Measurements from ENCODE around the gene DGUOK.
"Not testable (repeated sequence)": the region's sequence is repeated elsewhere in the genome, so short reads cannot be mapped to it uniquely, and the experiment has no call there.

DGUOK gene

DNA sequence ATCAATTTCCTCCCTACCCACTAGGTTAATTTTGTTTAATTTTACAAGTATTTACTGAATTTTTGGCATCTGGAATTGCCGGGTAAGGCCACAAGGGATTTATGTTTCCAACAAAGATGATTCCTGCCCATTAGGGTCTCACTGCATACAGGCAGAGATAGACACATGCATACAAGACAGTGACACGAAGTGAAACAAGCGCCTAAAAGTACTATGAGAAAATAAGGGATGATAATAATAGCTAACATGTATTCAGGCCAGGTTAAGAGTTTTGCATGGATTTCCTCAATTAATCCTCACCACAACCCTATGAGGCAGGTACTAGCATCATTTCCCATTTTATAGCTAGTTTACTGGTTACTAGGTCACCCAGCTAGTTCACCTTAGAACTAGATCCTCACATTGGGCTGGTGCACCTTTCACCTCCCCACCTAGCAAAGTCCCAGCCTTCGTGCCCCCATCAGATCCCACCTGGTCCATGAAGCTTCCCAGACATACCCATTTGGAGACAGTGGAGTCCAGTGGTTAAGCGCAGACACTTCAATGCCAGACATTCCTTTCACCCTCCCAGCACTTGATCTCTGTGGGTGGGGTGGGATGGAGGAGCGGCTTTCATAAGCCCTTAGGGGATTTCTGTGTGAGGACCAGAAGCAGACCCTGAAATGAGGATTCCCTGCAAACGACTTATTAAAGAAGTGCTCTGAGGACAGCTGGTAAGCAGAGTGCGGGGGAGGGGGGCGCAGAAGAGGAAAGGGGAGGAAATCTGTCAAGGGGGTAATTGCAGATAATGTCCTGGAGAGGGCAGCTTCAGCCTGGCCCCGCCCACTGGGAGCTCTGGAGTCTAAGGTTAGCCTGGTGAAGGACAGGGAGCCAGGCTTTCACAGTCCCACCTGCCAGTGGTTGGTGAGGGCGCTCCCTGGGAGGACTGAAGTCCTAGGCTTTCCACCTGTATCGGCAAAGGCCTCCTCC, 5.8 kb upstream of the DGUOK start:
- no peak for DNase-seq (ENCODE audit: low spot score)

DNA sequence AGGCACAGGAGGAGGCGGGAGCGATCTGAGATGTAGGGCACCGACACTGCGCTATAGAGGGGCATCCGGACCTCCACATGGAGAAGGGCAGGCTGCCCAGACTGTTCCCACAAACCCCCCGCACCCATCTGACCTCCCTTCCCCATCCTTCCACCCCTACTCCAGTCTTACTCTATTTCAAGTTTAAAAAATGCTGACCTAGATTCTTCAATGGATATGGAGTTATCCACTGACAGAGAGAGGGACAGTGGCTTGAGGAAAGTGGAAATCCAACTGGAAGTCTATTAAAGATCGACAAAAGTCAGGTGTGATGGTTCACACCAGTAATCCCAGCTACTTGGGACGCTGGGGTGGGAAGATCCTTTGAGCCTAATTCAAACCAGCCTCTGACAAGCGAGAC, 5.1 kb upstream of the DGUOK start:
- DNase-seq (ENCODE audit: low spot score): no peak

DNA sequence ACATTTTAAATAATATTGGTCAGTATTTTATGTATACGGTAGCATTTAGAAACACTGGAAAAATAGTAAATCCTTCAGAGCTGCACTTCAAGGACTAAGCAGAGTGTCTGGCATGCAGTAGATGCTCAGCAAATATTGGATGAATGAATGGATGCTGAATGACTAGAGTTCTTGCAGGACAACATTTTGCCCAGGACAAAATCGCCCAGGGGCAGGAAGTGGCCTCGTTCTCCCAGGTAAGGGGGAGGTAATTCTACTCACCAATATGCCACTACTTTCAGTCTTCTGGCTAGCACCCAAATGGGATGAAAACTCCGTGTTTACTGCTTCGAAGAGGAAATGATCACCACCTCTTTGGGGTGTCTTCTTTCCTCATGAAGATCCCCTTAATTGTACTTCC, 4.0 kb upstream of the DGUOK start:
- DNase-seq (ENCODE audit: low spot score): no peak

DNA sequence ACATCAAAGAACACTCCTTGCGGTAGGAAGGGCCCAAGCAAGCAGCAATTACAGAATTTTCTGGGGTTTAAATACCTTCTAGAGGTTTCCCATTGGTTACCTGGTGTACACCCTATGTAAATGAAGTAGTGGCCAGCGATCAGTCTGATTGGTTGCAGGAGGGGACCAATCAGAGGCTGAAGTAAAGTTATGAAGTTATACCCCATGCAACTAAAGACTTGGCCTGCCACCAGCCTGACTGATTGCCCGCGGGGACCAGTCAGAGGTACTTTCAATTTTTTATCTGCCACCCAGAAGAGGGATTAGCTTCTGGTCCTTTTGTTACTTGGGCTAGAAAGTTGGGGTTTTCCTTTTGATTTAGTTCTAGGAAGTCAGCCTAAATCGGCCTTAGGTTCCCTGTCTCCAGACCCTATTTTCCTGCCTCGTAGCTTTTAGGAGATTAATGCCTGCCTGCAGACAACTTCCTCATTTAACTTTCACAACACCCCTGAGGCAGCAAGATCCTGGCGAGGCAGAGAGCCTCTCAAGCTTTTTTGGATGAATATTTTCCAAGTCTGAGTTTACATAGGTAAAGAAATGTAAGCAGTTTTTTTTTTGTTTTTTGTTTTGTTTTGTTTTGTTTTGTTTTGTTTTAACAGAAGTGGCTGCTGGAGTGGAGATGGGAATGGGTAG, 1.5 kb upstream of the DGUOK start:
- no peak for DNase-seq (ENCODE audit: low spot score)

DNA sequence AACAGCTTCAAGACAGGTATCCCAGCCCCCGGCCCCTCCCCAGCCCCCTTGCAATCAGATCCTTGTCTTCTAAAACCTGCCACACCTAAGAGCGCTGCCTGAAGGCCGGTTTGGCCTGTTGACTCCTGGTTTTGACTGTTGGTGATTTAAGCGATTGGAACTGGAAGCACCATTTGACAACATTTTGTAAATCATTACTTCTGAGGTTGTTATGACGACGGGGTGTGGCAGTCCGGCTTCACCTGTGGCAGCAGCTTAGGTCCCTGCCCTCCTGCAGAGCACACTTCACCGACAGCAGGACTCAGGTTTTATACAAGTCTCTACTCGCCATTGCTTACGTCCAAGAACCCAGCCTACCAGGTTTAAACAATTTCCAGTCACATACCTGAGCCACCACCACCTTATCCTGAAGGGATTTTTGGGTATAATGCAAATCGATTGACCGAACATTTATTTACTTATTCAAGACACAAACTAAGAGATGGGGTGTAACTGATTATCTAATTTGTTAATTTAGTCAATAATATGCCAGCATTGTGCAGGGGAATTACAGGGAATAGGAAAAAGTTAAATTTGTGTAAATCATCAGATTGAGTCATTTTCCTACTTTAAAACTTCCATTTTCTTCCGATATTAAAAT, 707 bp upstream of the DGUOK start:
- no peak for DNase-seq (ENCODE audit: low spot score)

DNA sequence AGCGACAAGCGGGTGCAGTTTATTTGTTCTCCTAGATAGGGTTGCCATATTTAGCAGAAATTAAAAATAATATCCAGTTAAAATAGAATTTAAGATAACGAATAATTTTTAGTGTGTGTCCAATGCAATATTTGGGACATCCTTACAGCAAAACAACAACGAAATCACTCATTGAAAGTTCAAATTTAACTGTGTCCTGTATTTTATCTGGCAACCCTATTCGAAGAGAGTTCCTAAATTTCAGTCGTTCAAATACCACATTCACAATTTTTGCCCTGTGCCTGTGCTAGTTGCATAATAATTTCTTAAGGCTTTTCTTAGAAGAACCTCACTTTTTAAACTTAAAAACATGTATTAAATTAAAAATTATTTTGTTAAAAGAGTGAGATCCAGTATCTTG, 664 bp downstream of the DGUOK start:
- no peak for DNase-seq (ENCODE audit: low spot score)

DNA sequence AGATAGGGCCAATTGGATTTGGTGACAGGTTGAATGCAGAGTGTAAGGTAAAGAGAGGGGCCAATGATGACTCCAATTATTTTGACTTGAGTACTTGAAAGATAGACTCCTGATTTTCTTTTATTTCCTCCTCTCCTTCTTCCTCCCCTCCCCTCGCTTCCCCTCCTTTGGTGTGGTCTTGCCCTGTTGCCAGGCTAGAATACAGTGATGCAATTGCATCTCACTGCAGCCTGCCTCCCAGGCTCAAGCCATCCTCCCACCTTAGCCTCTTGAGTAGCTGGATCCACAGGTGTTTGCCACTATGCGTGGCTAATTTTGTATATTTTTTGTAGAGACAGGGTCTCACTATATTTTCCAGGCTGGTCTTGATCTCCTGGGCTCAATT, 2.3 kb downstream of the DGUOK start:
- DNase-seq (ENCODE audit: low spot score): no peak

DNA sequence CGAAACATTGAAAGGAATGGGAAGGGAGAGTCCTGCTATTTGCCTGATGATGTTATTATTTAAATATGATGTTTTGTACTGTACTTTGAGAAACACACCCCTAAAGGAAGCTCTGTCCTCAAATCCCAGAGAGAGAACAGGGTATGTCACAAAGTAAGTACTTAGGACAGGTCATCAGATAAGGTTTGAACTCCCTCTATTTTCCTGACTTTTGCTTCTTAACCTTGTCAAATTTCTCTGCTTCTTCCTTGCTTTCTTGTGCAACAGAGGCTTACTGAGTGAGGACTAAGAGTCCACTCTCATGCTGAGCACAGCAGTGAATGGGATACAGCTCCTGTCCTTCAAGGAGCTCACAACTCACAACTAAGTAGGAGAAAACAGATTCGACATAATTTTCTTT, 3.7 kb downstream of the DGUOK start:
- no peak for DNase-seq (ENCODE audit: low spot score)

DNA sequence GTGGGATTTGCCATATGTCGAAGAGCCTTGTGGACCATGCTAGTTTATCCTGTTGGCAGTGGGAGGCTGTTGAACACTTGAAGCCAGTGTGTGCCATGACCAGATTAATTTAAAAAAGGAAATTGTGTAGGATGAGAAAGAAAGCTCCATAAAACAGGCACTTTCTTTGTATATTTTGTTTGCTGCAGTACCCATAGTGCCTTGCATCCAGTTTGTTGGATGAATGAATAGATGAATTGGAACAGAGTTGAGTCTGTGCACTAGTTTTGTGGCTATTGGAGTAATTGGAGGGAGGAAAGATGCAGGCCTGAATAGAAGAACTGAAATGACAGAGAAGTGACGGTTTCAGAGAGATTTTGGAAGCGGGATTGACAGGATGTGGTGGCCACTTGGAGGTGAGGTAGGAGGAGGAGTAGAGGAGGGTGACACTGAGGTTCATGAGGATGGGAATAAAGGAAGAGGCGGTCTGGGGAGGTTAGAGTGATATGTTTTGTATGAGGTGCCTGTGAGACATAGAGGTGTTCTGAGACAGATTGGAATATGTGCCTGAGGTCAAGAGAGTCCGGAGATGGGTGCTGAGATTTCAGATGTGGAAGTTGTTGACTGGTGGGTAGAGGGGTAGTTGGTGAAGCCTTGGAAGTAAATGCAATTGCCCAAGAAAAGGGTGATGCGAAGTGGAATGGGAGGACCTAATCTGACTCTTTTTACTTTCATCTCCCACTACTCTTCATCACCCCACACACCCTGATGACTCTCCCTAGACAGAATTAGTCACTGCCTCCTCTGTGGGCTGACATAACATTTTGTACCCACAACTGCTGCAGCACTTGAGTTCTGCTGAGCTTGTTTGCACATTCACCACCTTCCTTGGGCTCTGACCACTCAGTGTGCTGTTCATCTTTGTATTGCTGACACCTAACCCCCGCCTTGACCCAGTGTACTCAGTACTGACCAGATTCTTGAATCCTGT, 5.1 kb downstream of the DGUOK start:
- DNase-seq (ENCODE audit: low spot score): peak; percentile 60

DNA sequence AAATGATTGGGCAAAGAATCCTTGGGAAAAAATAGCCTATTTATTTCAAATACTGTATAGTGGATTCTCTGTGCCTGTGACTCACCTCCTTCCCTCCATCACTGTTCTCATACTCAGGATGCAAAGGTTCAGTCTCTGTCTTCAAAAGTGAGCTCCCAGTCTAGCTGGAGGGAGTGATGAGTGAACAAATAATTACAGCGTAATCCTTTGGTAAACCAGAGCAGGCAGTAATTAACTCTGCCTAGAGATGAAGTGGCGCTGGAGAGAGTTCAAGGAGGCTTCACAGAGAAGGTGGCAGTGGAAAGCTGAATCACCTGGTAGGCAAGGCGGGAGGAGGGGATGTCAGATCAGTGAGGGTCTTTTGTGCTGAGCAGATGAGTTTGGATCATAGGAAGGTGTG, 6.5 kb downstream of the DGUOK start:
- DNase-seq (ENCODE audit: low spot score): no peak

DNA sequence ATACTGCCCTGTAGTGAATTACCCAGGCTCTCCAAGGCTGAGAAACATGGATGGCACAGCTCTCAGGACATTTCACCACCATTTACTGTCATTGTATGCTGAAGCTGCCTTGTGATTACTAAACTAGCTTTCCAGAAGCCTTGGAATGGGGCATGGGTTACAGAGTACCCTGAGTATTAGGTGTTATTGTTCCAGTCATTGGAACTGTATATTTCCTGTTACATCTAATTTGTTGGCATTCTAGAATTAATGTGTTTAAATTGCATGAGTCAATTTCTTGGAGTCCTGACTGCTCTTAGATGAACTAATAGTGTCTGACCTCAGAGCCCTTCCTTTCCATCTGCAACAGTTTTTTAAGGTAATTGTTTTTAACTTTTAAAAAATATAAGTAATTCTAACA, 9.0 kb downstream of the DGUOK start:
- DNase-seq (ENCODE audit: low spot score): no peak

DNA sequence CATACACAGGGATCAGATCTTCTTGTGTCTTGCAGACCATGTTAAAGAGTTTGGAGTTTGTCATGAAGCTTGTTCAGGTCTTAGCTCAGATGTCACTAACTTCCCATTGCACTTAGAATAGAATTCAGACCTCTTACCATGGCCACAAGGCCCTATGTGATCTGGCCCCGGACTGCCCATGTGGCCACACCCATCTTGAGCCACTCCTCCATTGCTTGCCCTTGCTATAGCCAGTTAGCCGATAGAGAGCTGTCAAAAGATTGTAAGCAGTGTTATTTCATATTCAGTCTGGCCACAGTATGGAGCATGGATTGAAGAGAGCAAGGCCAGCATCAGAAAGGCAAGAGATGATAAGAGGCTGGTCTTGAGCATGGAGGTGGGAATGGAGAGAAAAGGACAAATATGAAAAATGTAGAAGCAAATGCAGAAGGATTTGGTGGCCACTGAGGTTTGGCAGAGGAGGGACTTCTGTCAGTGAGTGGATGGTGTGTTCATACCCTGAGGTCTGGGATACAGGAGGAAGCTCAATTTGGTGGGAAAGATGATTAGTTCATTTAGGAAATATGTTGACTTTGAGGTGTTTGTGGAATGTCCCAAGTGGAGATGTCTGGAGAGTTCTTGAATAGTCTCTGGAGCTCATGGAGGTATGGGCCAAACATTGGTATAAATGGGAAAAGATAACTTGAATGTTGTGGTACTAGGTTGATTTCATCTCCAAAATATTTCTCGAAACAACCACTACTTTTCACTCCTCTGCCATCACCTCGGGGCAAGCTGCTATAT, 10.6 kb downstream of the DGUOK start:
- DNase-seq (ENCODE audit: low spot score): no peak

DNA sequence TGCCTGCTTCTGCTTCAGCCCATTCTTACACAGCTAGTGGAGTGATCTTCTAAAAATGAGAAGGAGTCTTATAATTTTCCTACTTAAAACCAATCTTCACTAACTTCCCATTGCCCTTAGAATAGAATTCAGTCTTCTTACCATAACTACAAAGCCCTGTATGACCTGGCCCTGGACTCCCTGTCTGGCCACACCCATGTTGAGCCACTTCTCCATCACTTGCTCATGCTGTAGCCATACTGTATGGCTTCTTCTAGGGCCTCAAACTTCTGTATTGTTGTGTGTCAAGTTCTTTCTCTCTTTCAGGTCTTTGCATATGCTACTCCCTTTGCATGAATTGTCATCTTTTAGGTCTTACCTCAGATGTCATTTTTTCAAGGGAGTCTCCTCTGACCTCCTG, 11.2 kb downstream of the DGUOK start:
- DNase-seq (ENCODE audit: low spot score): no peak

DNA sequence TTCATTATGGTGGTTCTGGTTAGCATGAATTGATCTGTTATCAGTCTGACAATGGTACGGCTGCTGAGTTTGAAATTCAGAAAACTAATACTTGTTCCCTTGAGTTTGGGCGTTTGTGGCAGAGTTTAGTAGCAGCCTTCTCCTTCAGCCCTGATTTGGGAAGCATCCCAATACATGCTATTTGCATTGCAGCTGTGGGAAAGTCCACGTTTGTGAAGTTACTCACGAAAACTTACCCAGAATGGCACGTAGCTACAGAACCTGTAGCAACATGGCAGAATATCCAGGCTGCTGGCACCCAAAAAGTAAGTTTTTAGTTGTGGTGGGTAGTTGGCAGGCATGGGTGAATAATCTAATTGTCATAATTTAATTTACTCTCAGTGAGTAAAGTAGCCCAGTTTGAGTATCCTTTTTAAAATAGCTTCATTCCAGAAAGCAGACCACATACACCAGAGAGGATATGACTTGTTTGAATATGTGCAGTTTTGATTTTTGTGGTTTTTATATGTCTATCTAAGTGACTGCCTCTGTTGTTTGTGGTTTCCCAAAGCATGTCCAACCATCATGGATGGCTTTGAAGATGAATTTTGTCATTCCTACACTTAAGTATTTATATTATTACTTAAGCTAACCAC, 12.2 kb downstream of the DGUOK start:
- no peak for DNase-seq (ENCODE audit: low spot score)

DNA sequence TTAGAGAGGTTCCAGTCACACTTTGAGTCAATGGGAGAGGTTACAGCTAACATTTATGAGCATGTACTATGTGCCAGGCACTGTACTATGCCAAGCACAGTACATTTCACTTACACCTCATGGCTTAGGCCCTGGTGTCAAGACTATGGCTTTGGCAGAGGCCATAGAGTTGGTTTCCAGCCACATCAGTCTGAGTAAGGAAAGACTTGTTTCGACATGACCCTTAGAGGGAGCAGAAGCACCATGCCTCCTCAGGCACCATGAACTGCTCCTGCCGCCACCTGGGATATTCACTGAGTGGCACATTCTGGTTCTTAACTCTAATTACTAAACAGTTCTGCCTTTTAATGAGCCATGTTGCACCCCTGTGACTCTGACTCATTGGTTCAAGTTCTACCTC, 12.7 kb downstream of the DGUOK start:
- no peak for DNase-seq (ENCODE audit: low spot score)

DNA sequence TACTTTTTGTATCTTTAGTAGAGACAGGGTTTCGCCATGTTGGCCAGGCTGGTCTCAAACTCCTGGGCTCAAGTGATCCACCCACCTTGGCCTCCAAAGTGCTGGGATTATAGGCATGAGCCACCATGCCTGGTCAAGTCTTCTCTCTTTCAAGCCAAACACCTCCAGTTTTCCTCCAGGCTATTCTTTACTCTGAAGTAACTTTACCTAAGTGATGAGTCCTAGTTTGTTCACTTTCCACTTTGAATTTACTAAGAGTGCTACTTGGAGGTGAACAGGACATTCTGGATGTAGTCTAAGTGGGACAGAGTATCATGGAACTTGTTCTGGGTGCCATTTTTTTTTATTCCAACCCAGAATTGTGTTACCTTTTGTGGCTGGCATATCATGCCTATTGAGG, 13.4 kb downstream of the DGUOK start:
- not testable (repeated sequence) for DNase-seq (ENCODE audit: low spot score)

DNA sequence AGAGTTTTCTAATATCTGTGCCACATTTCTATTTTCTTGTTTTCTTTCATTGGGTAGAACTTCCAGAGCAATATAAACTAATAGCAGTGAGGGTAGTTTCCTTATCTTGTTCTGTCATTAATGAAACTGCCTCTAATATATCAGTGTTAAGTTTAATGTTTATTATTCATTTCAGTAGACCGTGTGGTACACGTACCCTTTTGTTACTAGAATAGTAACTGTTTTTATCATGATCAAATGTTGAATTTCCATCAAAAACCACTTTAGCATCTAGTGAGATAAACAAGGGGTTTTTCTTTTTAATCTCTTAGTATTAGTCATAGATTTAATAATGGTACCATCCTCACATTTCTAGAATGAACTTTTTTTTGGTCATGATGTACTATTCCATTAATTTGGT, 16.0 kb downstream of the DGUOK start:
- no peak for DNase-seq (ENCODE audit: low spot score)

DNA sequence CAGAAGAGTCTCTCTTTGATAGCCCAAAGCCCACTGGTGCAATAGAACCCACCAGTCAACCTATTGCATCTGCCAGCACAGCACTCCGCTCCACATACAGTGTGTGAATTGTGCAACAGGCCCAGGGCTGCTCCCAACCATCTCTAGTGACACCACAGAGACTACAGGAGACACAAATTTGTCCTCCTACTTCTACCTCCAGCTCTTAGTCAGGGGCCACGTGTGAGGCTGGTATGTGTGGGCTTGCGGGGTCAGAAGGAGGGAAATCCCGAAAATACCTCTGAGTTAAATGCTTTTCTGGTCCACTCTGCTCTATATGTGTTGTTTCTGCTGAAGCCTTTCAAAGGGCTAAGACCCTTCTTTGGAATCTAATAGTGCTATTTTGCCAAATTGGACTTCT, 18.0 kb downstream of the DGUOK start:
- no peak for DNase-seq (ENCODE audit: low spot score)

DNA sequence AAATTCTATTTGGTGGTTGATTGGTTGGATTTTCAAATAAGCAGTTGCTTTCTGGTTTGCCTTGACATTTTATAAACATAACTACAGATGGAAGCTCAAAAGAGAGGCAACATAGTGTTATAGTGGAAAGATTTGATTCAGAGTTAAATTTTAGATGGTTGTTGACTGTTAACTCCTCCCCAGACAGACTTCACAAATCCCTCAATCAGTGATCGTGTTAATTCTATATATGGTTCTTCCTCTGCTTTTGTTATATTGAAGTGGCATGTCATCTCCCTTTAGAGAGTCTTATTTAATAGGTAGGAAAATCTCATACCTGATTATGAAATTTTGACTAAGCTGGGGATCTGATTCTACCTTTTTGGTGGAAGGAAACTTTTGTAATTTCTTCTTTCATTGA, 19.5 kb downstream of the DGUOK start:
- DNase-seq (ENCODE audit: low spot score): no peak

DNA sequence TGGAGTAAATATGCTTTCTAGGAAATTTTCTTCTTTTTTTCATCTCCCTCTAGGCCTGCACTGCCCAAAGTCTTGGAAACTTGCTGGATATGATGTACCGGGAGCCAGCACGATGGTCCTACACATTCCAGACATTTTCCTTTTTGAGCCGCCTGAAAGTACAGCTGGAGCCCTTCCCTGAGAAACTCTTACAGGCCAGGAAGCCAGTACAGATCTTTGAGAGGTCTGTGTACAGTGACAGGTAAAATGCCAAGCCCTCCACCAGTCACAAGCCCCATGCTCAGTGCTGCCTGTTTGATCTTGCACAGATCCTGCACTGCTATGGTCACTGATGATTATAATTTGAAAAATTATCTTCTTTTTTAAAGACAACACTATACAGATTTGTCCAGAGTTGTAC, 20.0 kb downstream of the DGUOK start:
- DNase-seq (ENCODE audit: low spot score): no peak
